ACC112 (cell line): ENCODE data around the gene RPS6KC1.

Source experiments
- H2AFZ ChIP-seq: fragments of 200-600 bp; sonication (generic); one replicate; pipeline ENCODE4 v1.6.0; 2017; ENCODE audit warnings: antibody characterized with exemption, low read length; ENCODE audit not compliant: unreplicated experiment
- H3K27ac ChIP-seq: fragments of 200-600 bp; sonication (generic); 2 replicates; pipeline ENCODE4 v1.5.1; 2014; ENCODE audit warnings: low read depth, mild to moderate bottlenecking, antibody characterized with exemption, low read length, moderate library complexity
- H3K27me3 ChIP-seq: fragments of 200-600 bp; sonication (generic); 2 replicates; pipeline ENCODE4 v1.6.1; 2014; ENCODE audit warnings: mild to moderate bottlenecking, antibody characterized with exemption, low read length, moderate library complexity, mixed read lengths; ENCODE audit not compliant: insufficient read depth
- H3K36me3 ChIP-seq: fragments of 200-600 bp; sonication (generic); 2 replicates; pipeline ENCODE4 v1.6.1; 2016; ENCODE audit warnings: mild to moderate bottlenecking, antibody characterized with exemption, low read length, moderate library complexity, mixed read lengths; ENCODE audit not compliant: insufficient read depth
- H3K4me1 ChIP-seq: fragments of 200-600 bp; sonication (generic); one replicate; pipeline ENCODE4 v1.6.1; 2016; ENCODE audit warnings: low read length, mixed read lengths; ENCODE audit not compliant: insufficient read depth, unreplicated experiment, control insufficient read depth
- H3K4me3 ChIP-seq: fragments of 200-600 bp; sonication (generic); 2 replicates; pipeline ENCODE4 v1.5.1; 2014; ENCODE audit warnings: mild to moderate bottlenecking, low read depth, low read length
- H3K79me2 ChIP-seq: fragments of 200-600 bp; sonication (generic); one replicate; pipeline ENCODE4 v1.6.0; 2016; ENCODE audit warnings: low read length; ENCODE audit not compliant: control insufficient read depth, unreplicated experiment, insufficient read depth

The RPS6KC1 gene

DNA sequence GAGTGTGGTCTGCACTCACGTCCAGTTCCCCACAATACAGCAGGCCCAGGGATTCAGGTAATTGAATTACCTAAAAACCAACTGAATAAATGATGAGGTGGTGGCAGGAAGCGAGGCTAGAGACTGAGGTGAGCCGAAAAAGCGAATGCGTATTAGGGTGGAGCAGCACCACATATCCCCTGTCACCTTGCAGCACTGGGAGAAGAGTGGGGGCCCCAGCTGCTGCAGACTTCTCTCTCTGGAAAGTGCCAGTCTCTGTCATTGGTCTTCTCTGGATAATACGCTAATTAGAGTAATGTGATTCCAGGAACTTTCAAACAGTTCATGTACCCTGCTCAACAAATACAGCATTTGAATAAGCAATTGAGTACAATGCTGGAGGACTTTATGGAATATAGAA lies 199.0 kb downstream of the RPS6KC1 start:
- H3K36me3 ChIP-seq, result no peaks in the 10 kb centered on the region
- no peak overlapping the region for H2AFZ ChIP-seq
- H3K79me2 ChIP-seq, result no peaks in the 10 kb centered on the region
- H3K27me3 ChIP-seq, result no peaks in the 10 kb centered on the region
- no peak overlapping the region for H3K27ac ChIP-seq
- H3K4me3 ChIP-seq, result no peak overlapping the region
- no peaks in the 10 kb centered on the region for H3K4me1 ChIP-seq

DNA sequence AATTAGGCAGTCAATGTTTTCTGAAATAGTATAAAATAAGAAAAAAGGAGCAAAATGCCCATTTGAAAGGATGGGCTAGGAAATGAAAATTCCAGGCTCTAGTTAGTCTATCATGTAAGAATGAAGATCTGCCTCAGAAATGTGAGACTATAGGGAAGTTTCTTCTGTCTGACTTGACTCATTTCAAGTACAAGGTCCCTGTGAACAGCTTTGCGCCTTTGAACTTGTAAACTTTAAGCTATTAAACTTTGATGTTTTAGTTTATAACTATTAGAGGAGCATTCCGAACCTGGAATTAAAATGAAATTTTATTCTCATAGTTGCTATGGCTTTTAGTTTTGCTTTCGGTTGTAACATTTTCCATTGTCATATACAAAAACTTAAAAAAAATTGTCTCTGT lies 199.4 kb downstream of the RPS6KC1 start:
- Histone ChIP-seq H3K36me3 (no peaks in the 10 kb centered on the region), H3K79me2 (no peaks in the 10 kb centered on the region), H2AFZ (no peak overlapping the region)

DNA sequence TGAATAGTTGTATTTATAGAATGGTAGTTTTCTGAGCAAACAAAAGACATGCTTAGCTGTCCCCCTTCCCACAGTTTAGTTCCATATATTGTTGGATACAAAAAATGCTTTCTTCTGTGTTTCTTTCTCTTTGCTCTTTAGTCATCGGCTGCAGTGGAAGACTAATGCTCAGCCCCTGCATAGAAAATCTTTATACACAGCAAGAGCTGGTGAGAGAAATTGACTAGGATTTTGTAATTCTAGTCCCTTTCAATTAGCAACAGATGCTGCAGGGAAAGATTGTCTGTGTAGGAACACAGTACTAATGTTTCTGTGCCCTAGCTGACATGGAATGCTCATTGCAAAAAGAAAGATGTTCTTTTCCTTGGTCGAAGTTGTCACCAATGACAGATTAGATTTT lies 200.9 kb downstream of the RPS6KC1 start:
- Histone ChIP-seq H3K4me1 (no peaks in the 10 kb centered on the region), H3K79me2 (no peaks in the 10 kb centered on the region), H3K27ac (no peak overlapping the region), H3K4me3 (no peak overlapping the region), H2AFZ (no peak overlapping the region), H3K27me3 (no peaks in the 10 kb centered on the region), H3K36me3 (no peaks in the 10 kb centered on the region)

More for the DNA sequence above, 199.4 kb downstream of the RPS6KC1 start:
- Histone ChIP-seq H3K27me3 (no peaks in the 10 kb centered on the region), H3K4me3 (no peak overlapping the region), H3K27ac (no peak overlapping the region), H3K4me1 (no peaks in the 10 kb centered on the region)

DNA sequence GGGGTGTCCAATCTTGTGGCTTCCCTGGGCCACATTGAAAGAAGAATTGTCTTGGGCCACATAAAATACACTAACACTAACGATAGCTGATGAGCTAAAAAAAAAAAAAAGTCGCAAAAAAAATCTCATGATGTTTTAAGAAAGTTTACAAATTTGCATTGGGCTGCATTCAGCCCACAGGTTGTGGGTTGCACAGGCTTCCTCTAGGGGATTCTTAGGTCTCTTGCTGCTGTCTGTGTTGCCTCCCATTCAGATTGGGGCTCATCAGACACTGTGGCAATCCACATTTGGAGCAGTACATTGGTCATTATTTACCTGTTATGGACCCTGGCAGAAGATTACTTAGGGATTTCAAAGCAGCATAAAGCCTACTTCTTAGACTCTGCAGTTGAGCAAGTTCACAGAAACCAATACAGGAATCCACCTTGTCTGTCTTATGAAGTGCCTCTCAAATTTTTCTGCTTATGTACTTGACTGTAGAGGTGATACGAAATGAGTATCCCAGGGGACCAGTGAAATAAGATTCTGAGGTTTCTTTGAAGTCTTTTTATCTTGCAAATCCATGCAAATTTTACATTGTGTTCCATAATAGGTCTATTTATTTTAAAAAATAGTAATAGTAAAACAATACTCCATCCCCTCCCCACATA lies 205.5 kb downstream of the RPS6KC1 start:
- Histone ChIP-seq H3K27ac (no peak overlapping the region), H3K4me3 (no peak overlapping the region), H2AFZ (no peak overlapping the region), H3K36me3 (no peaks in the 10 kb centered on the region), H3K4me1 (no peaks in the 10 kb centered on the region), H3K27me3 (no peaks in the 10 kb centered on the region), H3K79me2 (no peaks in the 10 kb centered on the region)

DNA sequence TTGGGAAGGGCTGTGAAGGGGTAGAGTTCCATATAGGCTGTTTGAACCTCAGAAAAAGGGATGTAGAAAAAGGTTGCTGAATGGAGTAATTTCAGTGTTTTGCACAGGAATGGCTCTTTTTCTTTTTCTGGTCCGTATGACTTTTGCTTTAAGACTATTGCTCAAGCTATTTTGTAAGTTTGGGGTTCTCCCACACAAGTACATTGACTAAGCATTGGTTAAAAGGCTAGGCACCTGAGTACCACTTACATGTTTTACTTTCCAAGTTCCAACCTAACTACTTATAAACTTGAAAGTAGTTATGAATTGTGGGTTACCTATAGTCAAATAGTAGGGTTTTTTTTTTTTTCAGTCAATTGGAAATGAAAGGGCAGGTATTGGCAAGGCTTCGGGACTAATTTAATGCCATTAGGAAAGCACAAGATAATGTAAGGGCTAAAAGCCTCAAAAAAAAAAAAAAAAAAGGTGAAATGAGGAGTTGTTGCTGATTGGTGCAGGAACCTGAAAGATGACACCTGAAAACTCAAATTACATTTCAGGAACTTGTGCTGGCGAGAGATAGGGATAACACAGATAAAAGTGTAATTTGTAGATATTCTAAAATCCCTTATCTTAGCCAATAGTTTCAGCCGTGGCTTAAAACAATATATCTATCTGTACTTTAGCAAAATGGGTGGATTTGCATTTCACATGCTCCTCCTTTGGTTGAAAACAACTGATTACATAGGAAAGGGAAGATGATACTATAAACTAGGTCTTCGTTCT lies 209.5 kb downstream of the RPS6KC1 start:
- no peak overlapping the region for H2AFZ ChIP-seq
- H3K4me3 ChIP-seq, result no peak overlapping the region
- H3K4me1 ChIP-seq, result no peaks in the 10 kb centered on the region
- H3K79me2 ChIP-seq, result no peaks in the 10 kb centered on the region
- no peaks in the 10 kb centered on the region for H3K27me3 ChIP-seq
- 0 out of 2 replicates have a peak, but pooled peaks cover under 1% of the 10 kb centered on the region for H3K36me3 ChIP-seq
- H3K27ac ChIP-seq, result no peak overlapping the region

DNA sequence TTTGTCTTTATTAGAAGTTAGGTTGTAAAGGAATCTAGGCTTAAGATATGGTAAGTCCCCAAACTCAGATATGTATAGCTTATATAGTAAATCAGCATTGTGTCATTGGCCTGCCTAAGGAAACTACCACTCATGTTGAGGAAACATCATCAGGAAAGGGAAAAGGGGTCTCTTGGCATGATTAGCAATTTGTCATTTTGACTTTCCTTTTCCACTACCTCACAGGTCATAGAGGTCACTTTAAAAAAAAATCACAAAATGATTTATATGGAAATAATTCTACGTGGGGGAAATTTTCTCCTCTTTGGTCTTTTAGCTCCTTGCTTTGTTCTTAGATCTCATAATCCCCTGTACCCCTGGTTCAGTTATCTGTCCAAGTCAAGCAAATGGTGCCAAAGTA lies 213.5 kb downstream of the RPS6KC1 start:
- H3K4me3 ChIP-seq, result no peak overlapping the region
- H3K36me3 ChIP-seq, result peaks cover 20% of the 10 kb centered on the region
- H3K79me2 ChIP-seq, result no peaks in the 10 kb centered on the region
- H3K27ac ChIP-seq, result no peak overlapping the region
- H3K27me3 ChIP-seq, result no peaks in the 10 kb centered on the region
- no peaks in the 10 kb centered on the region for H3K4me1 ChIP-seq
- H2AFZ ChIP-seq, result no peak overlapping the region

DNA sequence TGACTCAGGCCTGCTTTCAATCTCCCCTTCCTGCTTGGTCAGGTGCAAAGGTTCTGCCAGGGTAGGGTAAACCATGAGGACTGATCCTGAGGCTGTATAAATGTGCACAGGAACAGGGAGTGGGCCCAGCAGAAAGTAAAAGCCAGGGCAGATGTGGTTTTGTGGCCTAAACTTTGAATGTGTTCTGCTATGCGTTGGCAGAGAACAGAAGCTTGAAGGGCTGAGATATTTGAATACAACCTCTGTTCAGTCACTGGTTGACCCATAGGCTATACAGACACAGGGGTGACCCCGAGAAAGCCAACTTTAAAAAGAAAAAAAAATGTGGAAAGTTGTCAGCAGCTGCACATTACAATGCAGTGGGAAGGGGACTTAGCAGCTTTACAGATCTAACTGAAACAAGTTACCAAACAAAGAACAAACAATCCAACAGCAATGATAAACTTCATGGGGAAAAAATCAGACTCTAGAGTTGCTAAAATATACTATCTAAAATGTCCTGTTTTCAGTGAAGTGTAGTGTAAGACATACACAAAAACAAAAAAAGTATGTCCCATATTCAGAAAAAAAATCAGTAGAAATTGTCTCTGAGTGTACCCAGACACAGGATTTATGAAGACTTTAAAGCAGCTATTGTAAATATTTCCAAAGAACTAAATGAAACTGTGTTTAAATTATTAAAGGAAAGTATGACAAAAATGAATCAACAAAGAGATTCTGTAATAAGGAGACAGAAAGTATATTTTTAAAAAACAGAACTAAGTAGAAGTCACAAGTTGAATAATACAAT lies 216.1 kb downstream of the RPS6KC1 start:
- H3K36me3 ChIP-seq, result peaks cover 22% of the 10 kb centered on the region

DNA sequence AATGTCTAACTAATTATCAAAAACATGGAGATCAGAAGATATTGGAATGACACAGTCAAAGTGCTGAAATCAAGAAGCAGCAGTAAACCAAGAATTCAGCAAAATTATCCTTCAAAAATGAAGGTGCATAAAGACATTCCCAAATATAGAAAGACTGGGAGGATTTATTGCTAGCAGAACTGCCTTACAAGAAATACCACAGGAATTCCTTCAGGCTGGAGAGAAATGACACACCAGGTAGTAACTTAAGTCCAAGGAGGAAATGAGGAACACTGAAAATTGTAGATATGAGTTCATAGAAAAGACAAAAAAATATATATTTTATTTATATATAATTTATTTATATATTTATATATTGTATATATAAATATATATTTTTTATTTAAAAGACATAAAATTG lies 217.2 kb downstream of the RPS6KC1 start:
- Histone ChIP-seq H3K4me3 (no peak overlapping the region), H3K4me1 (no peaks in the 10 kb centered on the region), H3K27me3 (no peaks in the 10 kb centered on the region), H3K79me2 (no peaks in the 10 kb centered on the region), H3K36me3 (peaks cover 28% of the 10 kb centered on the region), H3K27ac (no peak overlapping the region), H2AFZ (no peak overlapping the region)

More for the DNA sequence above, 216.1 kb downstream of the RPS6KC1 start:
- H2AFZ ChIP-seq, result no peak overlapping the region
- no peaks in the 10 kb centered on the region for H3K27me3 ChIP-seq
- H3K27ac ChIP-seq, result no peak overlapping the region
- H3K4me1 ChIP-seq, result no peaks in the 10 kb centered on the region
- no peak overlapping the region for H3K4me3 ChIP-seq
- H3K79me2 ChIP-seq, result no peaks in the 10 kb centered on the region

DNA sequence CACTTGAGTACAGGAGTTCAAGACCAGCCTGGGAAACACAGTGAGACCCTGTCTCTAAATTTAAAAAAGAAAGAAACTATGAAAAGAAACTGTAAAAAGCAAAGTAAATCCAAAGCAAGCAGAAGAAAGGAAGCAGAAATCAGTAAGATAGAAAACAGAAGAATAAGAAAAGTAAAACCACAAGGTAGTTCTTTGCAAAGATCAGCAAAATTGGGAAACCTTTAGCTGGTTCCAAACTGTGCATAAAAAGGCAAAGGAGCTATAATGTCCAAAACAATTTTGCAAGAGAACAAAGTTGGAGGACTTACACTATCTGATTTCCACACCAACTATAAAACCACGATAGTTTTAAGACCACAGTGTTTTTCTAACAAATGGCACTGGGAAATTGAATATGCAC lies 218.8 kb downstream of the RPS6KC1 start:
- Histone ChIP-seq H3K4me1 (no peaks in the 10 kb centered on the region), H3K27me3 (no peaks in the 10 kb centered on the region), H3K79me2 (no peaks in the 10 kb centered on the region), H3K36me3 (peaks cover 38% of the 10 kb centered on the region), H3K27ac (no peak overlapping the region), H3K4me3 (no peak overlapping the region), H2AFZ (no peak overlapping the region)

DNA sequence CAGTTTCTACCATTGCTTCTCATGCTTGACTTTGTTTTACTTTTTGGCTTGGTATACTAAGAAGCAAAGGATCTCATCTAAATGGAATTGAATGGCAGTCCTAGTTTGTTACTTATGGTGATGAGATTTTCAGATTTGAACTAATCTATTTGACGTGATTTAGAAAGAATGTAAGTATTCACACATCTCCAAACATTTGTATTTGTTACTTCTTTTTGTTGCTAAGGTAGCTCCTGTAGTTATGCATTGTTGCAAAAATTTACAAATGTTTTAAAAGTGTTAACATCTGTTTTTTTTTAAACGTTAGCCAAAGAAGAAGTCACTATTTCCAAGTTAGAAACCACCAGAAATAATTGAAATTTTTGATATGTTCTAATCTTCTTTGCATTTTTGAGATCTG lies 222.5 kb downstream of the RPS6KC1 start:
- H2AFZ ChIP-seq, result no peak overlapping the region

More for the DNA sequence above, 222.5 kb downstream of the RPS6KC1 start:
- no peaks in the 10 kb centered on the region for H3K4me1 ChIP-seq
- H3K27ac ChIP-seq, result no peak overlapping the region
- H3K79me2 ChIP-seq, result no peaks in the 10 kb centered on the region
- no peaks in the 10 kb centered on the region for H3K27me3 ChIP-seq
- no peak overlapping the region for H3K4me3 ChIP-seq
- peaks cover 19% of the 10 kb centered on the region; the same call in 1 of the 2 replicates for H3K36me3 ChIP-seq
